ENCODE data around the gene DLX1. TPM values are rescaled to one million over a fixed set of nuclear protein-coding genes. Genes with fewer than 3 reads are reported as not detected.

Gene DLX1
- total RNA-seq, 1 experiment from 2014 or later: 7.6 TPM

GRCh38 chr2:172049567-172050120 lies 35.7 kb upstream of the DLX1 start:
- Histone ChIP-seq H3K9me3 (ENCODE audit: low read length) (no peaks in the 10 kb centered on the region), H3F3A (ENCODE audit: low read length, unreplicated experiment) (no peaks in the 10 kb centered on the region), H3K9ac (ENCODE audit: low read length) (no peak overlapping the region), H3K4me3 (ENCODE audit: low read length) (no peak overlapping the region), H3K27ac (ENCODE audit: low read length) (no peak overlapping the region), H3K4me1 (ENCODE audit: insufficient read depth, low read length) (peaks cover 4% of the 10 kb centered on the region; the same call in 1 of the 2 replicates), H2AFZ (ENCODE audit: low read length) (no peak overlapping the region), H4K20me1 (ENCODE audit: low read length) (no peaks in the 10 kb centered on the region), H3K79me2 (ENCODE audit: low read length) (no peaks in the 10 kb centered on the region), H3K4me2 (ENCODE audit: low read length) (no peak overlapping the region), H3K36me3 (ENCODE audit: low read depth, low read length) (no peaks in the 10 kb centered on the region), H3K9me2 (replicated peaks; ENCODE audit: low read length) (no peaks in the 10 kb centered on the region), H3K27me3 (ENCODE audit: low read length) (no peaks in the 10 kb centered on the region)
- intact Hi-C loops (cut with micrococcal nuclease): no loop called here
- ChIA-PET CTCF (no interaction called here), POLR2A (ENCODE audit: unreplicated experiment) (no interaction called here)
- no TSS peak for BruUV-seq (replicated peaks)
- TF ChIP-seq EZH2phosphoT487 (IDR thresholded peaks at IDR 0.05; ENCODE audit: borderline replicate concordance, low read length) (no peak), EZH2 (IDR thresholded peaks at IDR 0.05; ENCODE audit: low read length, unreplicated experiment) (no peak), CTCF (conservative IDR thresholded peaks at IDR 0.05; ENCODE audit: low read depth, low read length) (no peak)
- DNase-seq (no peak), ATAC-seq (no peak)

- POLR2A ChIA-PET (ENCODE audit: unreplicated experiment): no interaction called here
- Histone ChIP-seq H3F3A (ENCODE audit: low read length, unreplicated experiment) (no peaks in the 10 kb centered on the region), H3K4me3 (ENCODE audit: low read length) (no peak overlapping the region), H3K4me1 (ENCODE audit: insufficient read depth, low read length) (peaks cover 4% of the 10 kb centered on the region; the same call in 1 of the 2 replicates), H4K20me1 (ENCODE audit: low read length) (no peaks in the 10 kb centered on the region), H3K36me3 (ENCODE audit: low read depth, low read length) (no peaks in the 10 kb centered on the region), H3K9me2 (replicated peaks; ENCODE audit: low read length) (no peaks in the 10 kb centered on the region), H3K9ac (ENCODE audit: low read length) (no peak overlapping the region), H3K27me3 (ENCODE audit: low read length) (no peaks in the 10 kb centered on the region), H3K4me2 (ENCODE audit: low read length) (no peak overlapping the region), H3K79me2 (ENCODE audit: low read length) (no peaks in the 10 kb centered on the region), H3K9me3 (ENCODE audit: low read length) (no peaks in the 10 kb centered on the region), H2AFZ (ENCODE audit: low read length) (no peak overlapping the region), H3K27ac (ENCODE audit: low read length) (no peak overlapping the region)
- no TSS peak for BruUV-seq (replicated peaks)
- CTCF ChIA-PET: no interaction called here
- DNase-seq (no peak), ATAC-seq (no peak)
- intact Hi-C loops (cut with micrococcal nuclease): no loop called here
- TF ChIP-seq EZH2phosphoT487 (IDR thresholded peaks at IDR 0.05; ENCODE audit: borderline replicate concordance, low read length) (no peak), EZH2 (IDR thresholded peaks at IDR 0.05; ENCODE audit: low read length, unreplicated experiment) (no peak), CTCF (conservative IDR thresholded peaks at IDR 0.05; ENCODE audit: low read depth, low read length) (no peak)
Measured at GRCh38 chr2:172050479-172051125, 34.7 kb upstream of the DLX1 start.

All from PC-3 (cell line).